GM12872 (cell line): ENCODE results near the gene FNDC3B.

Experiments
- CTCF ChIP-seq: IDR thresholded peaks from 3 replicates; pipeline ENCODE4 v1.5.1; 2011; ENCODE audit warnings: low read depth, mild to moderate bottlenecking, low read length, moderate library complexity; ENCODE audit not compliant: insufficient read depth

FNDC3B gene

GRCh38 chr3:172184106-172184822 lies 144.9 kb downstream of the FNDC3B start:
- no peak for TF ChIP-seq CTCF

GRCh38 chr3:172185907-172186306 lies 146.5 kb downstream of the FNDC3B start:
- TF ChIP-seq CTCF, result no peak

- no peak for TF ChIP-seq CTCF
Observed at GRCh38 chr3:172186607-172187006, 147.2 kb downstream of the FNDC3B start.

- no peak for TF ChIP-seq CTCF
Observed at GRCh38 chr3:172187511-172187910, 148.1 kb downstream of the FNDC3B start.

GRCh38 chr3:172188511-172188910 lies 149.1 kb downstream of the FNDC3B start:
- no peak for TF ChIP-seq CTCF

GRCh38 chr3:172189213-172189612 lies 149.8 kb downstream of the FNDC3B start:
- TF ChIP-seq CTCF, result no peak

- TF ChIP-seq CTCF, result no peak
Observed at GRCh38 chr3:172189987-172190603, 150.7 kb downstream of the FNDC3B start.
